NCI-H345 treated with DMSO at 0.1 percent for 48 hours (cell line): ENCODE measurements around the gene PDE3A.
"Not testable (repeated sequence)": the region's sequence is repeated elsewhere in the genome, so short reads cannot be mapped to it uniquely, and the experiment has no call there.

Source experiments
- DNase-seq: peaks from one replicate; lab custom pipeline; 2025; ENCODE audit not compliant: unreplicated experiment; lab: John Stamatoyannopoulos, UW

The PDE3A gene

GRCh38 chr12:20368114-20368650, at the start of gene PDE3A:
Gene PDE3A (plus strand): TSS chr12:20368537. CDS start chr12:20369285, 748 bp downstream.
- no peak for DNase-seq

GRCh38 chr12:20319366-20319765, 49.0 kb upstream of the PDE3A start:
- no peak for DNase-seq

- no peak for DNase-seq
Observed at GRCh38 chr12:20320552-20320951, 47.8 kb upstream of the PDE3A start.

GRCh38 chr12:20330826-20331505, 37.4 kb upstream of the PDE3A start:
- DNase-seq = not testable (repeated sequence)

- no peak for DNase-seq
Observed at GRCh38 chr12:20339060-20339459, 29.3 kb upstream of the PDE3A start.

GRCh38 chr12:20342111-20342510, 26.2 kb upstream of the PDE3A start:
- DNase-seq = no peak

GRCh38 chr12:20345866-20346265, 22.5 kb upstream of the PDE3A start:
- DNase-seq = no peak

GRCh38 chr12:20350026-20350425, 18.3 kb upstream of the PDE3A start:
- DNase-seq = no peak

GRCh38 chr12:20350495-20350894, 17.8 kb upstream of the PDE3A start:
- no peak for DNase-seq

- DNase-seq = no peak
Observed at GRCh38 chr12:20351406-20351805, 16.9 kb upstream of the PDE3A start.

GRCh38 chr12:20356048-20356447, 12.3 kb upstream of the PDE3A start:
- DNase-seq = no peak

GRCh38 chr12:20360407-20360806, 7.9 kb upstream of the PDE3A start:
- DNase-seq = no peak

GRCh38 chr12:20361416-20361815, 6.9 kb upstream of the PDE3A start:
- DNase-seq = no peak

GRCh38 chr12:20364501-20364900, 3.8 kb upstream of the PDE3A start:
- DNase-seq = peak; percentile 15

- DNase-seq = no peak
Observed at GRCh38 chr12:20366776-20367409, 1.4 kb upstream of the PDE3A start.

GRCh38 chr12:20367583-20368113, 689 bp upstream of the PDE3A start:
- DNase-seq = no peak

GRCh38 chr12:20368651-20369304, 441 bp downstream of the PDE3A start:
- peak; percentile 19 for DNase-seq

GRCh38 chr12:20369305-20370013, 1.1 kb downstream of the PDE3A start:
- DNase-seq = peak; percentile 25

- peak; percentile 29 for DNase-seq
Observed at GRCh38 chr12:20370014-20370386, 1.7 kb downstream of the PDE3A start.

- DNase-seq = no peak
Observed at GRCh38 chr12:20370866-20371519, 2.7 kb downstream of the PDE3A start.
